Raji (cell line): ENCODE results near the gene TAOK3.

Experiments used
- POLR2A ChIP-seq: IDR thresholded peaks from 2 replicates; pipeline ENCODE4 v1.6.1; 2011; ENCODE audit warnings: low read depth, low read length, control low read depth; ENCODE audit not compliant: insufficient read depth

The TAOK3 gene

DNA sequence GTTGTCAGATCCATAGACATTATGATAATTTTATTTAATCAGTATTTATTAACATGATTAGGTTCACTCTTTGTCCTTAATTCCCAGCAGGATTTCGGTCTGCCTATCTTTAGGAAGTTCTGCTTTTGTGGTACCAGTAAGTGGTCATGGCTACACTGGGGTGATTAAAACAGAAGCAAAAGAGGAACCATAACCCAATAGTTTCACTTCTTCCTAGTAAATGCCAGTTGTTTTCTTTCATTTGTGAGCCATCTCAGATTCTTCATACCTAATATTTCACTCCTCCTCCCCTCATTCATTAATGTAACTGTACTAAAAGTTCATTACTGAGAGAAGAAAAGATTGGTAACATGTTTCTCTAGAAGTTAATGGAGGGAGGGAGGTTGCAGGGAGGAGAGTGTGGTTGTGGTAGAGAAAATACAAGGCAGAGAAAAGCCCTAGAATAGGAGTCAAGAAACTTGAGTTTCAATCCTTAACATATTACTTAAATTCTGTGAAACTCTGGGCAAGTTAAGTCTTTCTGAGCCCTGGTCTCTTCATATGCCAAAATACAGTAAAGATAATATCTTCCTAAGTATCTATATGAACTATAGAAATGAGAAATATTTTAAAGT is 135.5 kb downstream of the TAOK3 start:
- no peak for TF ChIP-seq POLR2A

DNA sequence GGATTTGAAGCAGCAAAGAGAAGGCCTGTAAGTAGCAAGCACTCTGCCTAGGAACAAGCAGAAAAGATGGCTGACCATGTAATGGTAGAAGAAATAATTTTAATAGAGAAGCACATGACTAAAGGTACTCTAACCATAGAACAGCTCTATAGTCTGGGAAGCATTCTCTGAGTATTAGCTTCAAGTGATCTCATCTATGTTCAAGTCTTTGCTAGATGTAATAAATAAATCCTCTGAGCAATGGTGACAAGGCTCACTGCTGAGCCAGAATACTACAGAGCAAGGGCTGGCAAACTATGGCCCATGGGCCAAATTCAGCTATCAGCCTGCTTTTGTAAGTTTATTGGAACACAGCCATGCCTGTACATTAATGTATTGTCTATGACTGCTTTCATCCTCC is 152.0 kb downstream of the TAOK3 start:
- TF ChIP-seq POLR2A = no peak

DNA sequence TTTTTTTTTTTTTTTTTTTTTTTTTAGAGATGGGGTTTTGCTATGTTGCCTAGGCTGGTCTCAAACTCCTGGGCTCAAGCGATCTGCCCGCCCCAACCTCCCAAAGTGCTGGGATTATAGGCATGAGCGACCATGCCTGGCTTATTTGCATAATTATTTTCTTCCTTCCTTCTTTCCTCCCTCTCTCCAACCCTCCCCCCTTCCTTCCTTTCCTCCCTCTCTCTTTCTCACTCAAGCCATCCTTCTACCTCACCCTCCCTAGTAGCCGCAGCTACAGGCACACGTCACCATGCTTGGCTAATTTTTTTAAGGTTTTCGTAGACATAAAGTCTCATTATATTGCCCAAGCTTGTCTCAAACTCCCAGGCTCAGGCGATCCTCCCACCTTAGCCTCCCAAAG is 152.9 kb downstream of the TAOK3 start:
- no peak for TF ChIP-seq POLR2A

DNA sequence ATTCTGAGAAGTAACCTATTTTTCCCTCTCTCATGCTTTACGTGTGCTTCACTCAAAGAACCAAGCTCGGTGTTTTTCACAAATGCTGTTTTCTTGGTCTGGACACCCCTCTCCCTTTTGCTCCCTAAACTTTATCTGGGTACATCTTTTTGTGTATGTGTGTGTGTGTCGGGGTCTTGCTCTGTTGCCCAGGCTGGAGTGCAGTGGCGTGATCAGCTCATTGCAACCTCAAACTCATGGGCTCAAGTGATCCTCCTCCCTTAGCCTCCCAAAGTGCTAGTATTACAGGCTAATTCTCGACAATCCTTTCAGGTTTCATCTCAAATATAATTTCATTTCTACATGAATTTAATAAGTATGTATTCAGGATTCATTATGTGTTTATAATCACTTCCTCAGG is 153.6 kb downstream of the TAOK3 start:
- TF ChIP-seq POLR2A = no peak

DNA sequence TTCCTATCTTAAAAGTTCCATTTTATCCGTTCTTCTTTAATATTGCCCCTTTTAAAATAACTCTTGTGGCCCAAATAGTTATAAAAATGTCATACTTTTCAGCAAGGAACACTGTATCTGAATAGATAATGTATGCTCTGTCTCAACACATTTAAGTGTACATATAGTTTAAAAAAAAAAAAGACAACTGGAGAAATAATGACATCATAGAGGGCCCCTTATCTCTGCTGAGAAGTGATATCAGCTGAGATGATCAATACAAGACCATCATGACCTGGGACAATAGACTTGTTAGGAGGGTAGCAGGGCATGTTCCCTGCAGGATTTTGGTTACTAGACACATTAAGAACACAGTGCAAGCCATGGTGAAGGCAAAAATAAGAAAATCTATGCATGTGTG is 159.3 kb downstream of the TAOK3 start:
- TF ChIP-seq POLR2A = no peak

DNA sequence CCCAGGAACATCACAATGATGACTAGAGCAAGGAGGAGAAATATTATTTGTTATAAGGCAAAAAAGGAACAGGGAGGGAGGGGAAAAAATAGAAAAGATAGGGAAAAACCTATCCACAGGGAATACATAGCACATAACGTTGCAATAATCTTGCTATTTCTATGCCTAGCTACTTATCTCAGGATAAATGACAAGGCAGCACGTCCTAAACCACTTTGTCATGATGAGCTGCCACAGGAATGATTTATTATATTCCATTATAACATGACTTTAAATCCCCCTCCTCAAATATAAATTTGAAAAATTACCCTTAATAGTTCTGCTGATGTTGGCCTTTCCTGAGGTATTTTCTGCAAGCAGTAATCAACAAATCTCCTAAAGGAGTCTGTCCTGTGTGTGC is 160.1 kb downstream of the TAOK3 start:
- TF ChIP-seq POLR2A = no peak

DNA sequence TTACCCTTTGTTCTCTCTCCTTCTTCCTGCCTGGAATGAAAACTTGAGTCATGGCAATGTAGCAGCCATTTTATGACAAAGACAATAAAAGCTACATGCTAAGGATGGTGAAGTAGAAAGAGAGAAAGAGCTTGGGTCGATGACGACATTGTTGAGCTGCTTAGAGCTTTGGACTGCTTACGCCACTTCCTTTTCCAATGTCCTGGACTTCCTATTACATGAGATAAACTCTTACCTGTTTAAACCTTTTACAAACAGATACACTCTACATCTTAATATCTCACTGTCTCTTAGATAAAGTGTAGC is 166.6 kb downstream of the TAOK3 start:
- TF ChIP-seq POLR2A = no peak

DNA sequence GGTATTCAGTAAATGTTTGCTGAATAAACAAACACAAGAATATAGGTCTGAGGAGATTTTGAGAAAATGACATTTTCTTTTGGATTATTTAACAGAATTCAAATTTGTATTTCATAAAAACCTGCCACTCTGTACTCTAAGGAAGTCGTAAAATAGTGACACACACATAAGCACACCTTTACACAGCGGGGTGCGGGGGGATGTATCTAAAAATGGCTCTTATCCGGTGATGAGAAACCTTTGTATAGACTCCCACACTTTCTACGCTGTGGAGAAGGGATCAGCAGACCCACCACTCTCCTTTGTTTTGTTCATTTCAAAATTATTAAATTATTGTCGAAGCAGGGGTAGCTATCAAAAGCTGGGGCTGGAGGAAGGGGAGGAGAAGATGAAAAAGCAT is 178.7 kb downstream of the TAOK3 start:
- no peak for TF ChIP-seq POLR2A

DNA sequence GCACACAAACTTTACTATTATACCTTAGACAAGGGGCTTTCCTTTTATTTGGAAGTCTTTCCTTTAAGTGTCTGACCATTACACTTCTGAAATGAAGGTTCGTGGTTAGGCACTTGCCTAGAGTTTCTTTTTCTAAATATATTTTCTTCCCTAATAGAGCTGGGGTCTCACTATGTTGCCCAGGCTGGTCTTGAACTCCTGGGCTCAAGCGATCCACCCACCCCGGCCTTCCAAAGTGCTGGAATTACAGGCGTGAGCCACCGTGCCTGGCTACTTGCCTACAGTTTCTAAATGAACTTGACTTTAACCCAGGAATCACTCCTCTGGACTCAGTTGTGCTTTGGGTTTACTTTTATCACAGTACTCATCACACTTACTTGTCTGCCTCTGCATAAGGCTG is 179.2 kb downstream of the TAOK3 start:
- no peak for TF ChIP-seq POLR2A

DNA sequence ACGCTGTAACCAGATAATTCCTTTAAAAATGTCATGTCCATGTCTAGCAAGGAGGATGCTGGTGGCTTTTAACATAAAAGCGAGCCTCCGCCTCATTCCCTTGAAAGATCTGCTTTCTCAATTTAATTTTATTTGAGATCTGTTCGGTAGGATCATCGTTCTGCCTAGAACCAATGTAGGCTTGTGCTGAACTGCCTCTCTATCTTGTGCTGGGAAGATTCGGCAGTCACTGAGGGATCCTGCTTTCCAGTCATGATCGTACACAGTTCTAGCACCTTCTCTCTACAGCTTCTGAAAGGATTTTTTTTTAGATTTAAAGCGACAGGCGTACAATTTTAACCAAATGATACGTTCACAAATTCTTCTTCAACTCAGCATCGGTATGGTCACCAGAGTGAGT is 182.4 kb downstream of the TAOK3 start:
- no peak for TF ChIP-seq POLR2A

DNA sequence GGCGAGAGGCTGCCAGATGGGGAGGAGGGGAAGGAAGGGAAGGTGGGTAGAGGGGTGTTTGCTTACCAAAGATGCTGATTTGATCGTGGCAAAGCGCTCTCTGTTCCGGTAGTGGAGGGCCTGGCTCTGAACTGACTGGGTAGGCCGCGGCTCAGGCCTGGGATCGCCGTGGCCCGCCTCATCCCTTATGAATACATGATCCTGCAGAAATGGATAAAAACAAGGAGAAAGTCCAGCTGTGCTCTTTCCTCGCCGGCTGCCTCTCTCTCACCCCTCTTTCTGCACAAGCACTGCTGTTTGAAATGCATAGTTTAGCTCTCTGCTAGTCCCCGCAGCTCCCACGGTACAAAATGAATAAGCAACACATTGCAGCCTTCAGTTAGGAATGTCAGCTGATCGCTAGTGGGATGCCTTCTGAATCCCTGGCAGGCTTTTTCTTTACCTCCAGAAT is 182.9 kb downstream of the TAOK3 start:
- TF ChIP-seq POLR2A = no peak

DNA sequence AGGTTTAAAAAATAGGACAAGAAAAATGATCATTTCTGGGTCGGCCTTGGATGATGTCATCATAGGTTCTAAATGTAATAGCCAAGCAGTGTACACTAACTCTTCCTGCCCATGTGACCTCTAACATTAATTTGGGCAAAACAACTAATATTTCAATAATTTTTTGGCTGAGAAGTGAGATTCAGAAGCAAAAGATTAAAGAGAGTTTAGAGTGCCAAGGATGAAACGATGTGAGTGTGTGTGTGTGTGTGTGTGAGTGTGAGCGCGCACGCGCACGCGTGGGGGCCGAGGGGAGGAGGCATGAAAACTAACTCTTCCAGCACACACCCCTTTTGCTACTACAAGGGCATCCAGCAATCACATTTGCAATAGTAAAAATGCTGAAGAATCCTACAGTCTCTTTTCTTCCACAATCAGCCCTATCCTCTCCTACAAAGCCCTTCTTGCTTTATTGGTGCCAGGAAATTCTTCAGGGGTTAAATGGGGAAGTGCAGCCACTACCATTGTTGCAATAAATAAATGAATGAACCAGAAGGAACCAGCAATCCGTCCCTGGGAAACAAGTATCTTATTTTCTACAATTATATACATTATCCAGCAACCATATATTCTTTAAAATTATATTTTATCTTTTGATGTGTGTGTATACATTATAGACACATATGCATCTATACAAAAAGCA is 183.9 kb downstream of the TAOK3 start:
- no peak for TF ChIP-seq POLR2A

DNA sequence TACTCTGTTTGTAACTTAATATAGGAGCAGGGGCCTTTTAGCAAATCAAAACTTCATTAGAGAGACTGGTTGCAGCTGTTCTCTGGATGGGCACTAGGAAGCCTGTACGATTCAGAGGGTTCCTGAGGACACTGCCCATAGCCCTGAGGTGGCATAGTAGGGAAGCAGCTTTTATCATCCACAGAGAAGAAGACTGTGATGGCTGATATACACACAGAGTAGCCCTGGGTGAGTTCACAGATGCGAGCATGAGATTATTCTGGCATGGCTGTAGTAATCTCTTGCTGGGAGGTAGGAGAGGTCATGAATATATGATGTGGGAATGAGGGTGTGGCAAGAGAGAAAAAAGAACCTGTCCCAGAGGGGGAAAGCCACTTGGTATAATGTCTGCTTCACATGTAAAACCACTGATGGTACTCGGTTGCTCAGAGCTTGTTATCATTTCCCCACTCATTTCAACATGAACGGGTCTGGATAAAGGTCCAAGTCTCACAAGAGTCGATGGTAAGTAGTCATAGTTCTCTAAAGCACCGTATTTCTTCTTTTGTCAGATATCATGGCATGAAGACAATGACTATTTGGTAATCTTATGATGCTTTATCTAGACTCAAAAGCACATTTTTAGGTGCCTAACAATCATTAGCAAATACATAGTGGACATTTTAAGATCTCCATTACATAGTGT is 184.8 kb downstream of the TAOK3 start:
- TF ChIP-seq POLR2A = no peak

DNA sequence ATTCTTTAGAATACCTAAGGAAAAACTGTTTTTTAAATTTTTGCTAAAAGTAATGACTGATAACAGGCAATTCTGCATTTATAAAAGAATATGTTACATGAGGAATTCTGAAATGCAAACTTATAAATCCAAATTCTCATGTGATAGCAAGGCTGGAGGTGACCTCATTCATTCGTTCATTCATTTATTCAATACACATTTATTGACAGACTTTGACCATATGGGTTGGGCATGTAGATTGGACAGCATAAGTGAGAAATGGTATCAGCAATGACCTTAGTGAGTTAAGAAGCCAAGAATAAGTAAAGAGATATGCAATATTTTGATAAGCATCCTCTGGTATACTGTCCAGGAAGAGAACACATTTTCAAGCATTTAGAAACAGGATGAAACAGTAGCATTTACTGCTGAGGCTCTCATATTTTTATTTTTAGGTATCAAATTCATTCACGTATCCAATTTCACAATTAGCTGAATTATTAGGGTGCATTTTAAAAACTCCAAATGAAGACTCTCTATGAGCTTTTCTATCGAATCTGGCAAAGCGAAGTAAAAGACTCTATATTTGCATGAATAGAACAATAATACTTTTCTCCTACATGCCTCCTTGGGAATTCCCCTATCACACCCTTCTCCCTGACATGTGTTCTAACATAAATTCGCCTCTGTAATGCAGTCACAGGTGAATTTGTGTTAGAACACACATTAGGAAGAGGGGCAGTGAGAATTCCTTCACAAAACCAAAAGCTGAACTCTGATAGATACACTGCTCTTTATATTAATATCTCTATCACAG is 186.9 kb downstream of the TAOK3 start:
- TF ChIP-seq POLR2A = no peak

DNA sequence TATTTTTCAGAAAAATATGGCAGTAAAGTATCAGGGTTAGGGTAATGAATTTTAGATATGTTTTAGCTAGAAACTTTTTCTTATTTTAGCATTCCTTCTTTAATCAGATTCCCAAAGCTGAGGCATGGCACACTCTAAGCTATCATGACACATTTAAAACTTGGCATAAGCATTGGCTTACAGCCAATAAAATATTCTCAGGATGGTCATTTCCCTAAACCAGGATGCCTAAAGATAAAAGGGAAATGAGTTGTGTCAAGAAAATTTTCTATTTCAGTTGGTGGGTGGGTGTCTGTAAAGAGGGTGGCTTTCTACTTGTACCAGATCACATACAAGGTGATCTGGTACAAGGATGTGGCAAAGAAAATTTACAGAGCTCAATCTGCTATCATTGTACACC is 189.0 kb downstream of the TAOK3 start:
- no peak for TF ChIP-seq POLR2A

DNA sequence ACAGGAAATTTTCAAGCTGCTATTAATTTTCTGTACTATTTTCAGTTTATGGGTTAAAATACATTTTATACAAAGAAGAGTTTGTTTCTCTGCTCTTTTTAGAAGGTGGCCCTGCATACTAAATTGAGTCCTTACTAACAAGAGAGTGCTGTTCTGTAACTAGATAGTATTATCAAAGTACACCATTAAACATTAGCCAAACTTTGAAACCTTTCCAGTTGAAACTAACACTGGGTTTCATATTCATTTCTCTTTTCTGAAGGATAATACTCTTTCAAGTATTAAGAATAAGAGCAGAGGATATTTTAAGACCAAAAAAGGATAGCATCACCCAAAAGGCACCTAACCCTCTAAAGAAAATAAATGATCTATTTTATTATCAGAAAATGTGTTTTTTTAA is 189.6 kb downstream of the TAOK3 start:
- TF ChIP-seq POLR2A = no peak
